ENCODE results near the gene LETMD1. TPM values are rescaled to one million over a fixed set of nuclear protein-coding genes. Genes with fewer than 3 reads are reported as not detected.
A peak's percentile ranks its signal among the peaks of the same experiment; 100 is the strongest.
"Not testable (repeated sequence)": the region's sequence is repeated elsewhere in the genome, so short reads cannot be mapped to it uniquely, and the experiment has no call there.

The LETMD1 gene
- total RNA-seq, 1 experiment from 2014 or later = 36.8 TPM

- no peak for DNase-seq (ENCODE audit: low spot score)
Measured at GRCh38 chr12:51077930-51078329, 29.8 kb downstream of the LETMD1 start.

GRCh38 chr12:51078346-51078745, 30.2 kb downstream of the LETMD1 start:
- DNase-seq (ENCODE audit: low spot score) = not testable (repeated sequence)

GRCh38 chr12:51078866-51079265, 30.7 kb downstream of the LETMD1 start:
- DNase-seq (ENCODE audit: low spot score) = not testable (repeated sequence)

GRCh38 chr12:51080136-51080535, 32.0 kb downstream of the LETMD1 start:
- DNase-seq (ENCODE audit: low spot score) = no peak

- DNase-seq (ENCODE audit: low spot score) = no peak
Measured at GRCh38 chr12:51081421-51081820, 33.3 kb downstream of the LETMD1 start.

GRCh38 chr12:51082561-51083125, 34.5 kb downstream of the LETMD1 start:
- peak; percentile 38 for DNase-seq (ENCODE audit: low spot score)

- peak; percentile 92 for DNase-seq (ENCODE audit: low spot score)
Measured at GRCh38 chr12:51083126-51083833, 35.2 kb downstream of the LETMD1 start, which contains the start of gene CSRNP2. TSS of gene CSRNP2 (minus strand) at chr12:51083596. CDS start at chr12:51076561, 7,035 bp downstream.

- no peak for DNase-seq (ENCODE audit: low spot score)
Measured at GRCh38 chr12:51085757-51086156, 37.6 kb downstream of the LETMD1 start.

- no peak for DNase-seq (ENCODE audit: low spot score)
Measured at GRCh38 chr12:51086933-51087332, 38.8 kb downstream of the LETMD1 start.

- no peak for DNase-seq (ENCODE audit: low spot score)
Measured at GRCh38 chr12:51087818-51088217, 39.7 kb downstream of the LETMD1 start.

- no peak for DNase-seq (ENCODE audit: low spot score)
Measured at GRCh38 chr12:51090705-51091229, 42.6 kb downstream of the LETMD1 start.

GRCh38 chr12:51098611-51099010, 50.5 kb downstream of the LETMD1 start:
- no peak for DNase-seq (ENCODE audit: low spot score)

- DNase-seq (ENCODE audit: low spot score) = no peak
Measured at GRCh38 chr12:51103977-51104376, 55.9 kb downstream of the LETMD1 start.

- DNase-seq (ENCODE audit: low spot score) = no peak
Measured at GRCh38 chr12:51108136-51108535, 60.0 kb downstream of the LETMD1 start.

Small RNA genes within 50 kb of the gene (small RNA-seq; reads per million reads assigned to genes)
- gene RNU6-1273P = not detected
- gene RNU6-87P = not detected

Other genes starting within 250 kb of the LETMD1 start
- not detected in 2 replicates for gene TMPRSS12, start 205.4 kb upstream of the LETMD1 start, total RNA-seq (2014; rRNA removed; shearing (Covaris generic))
- not detected in 2 replicates for gene HIGD1C, start 95.8 kb upstream of the LETMD1 start, total RNA-seq (2014; rRNA removed; shearing (Covaris generic))
- gene SLC11A2, start 21.9 kb upstream of the LETMD1 start, total RNA-seq (2014; rRNA removed; shearing (Covaris generic)) = 20.1 and 42.9 TPM in 2 replicates
- 4.3 and 6.3 TPM in 2 replicates for gene CSRNP2, start 35.3 kb downstream of the LETMD1 start, total RNA-seq (2014; rRNA removed; shearing (Covaris generic))
- gene TFCP2, start 124.8 kb downstream of the LETMD1 start, total RNA-seq (2014; rRNA removed; shearing (Covaris generic)) = 8.4 and 8.7 TPM in 2 replicates
- gene POU6F1, start 169.7 kb downstream of the LETMD1 start, total RNA-seq (2014; rRNA removed; shearing (Covaris generic)) = 0.05 TPM in 1 of 2 replicates, not detected in the other
- 174 and 187 TPM in 2 replicates for gene DAZAP2, start 190.5 kb downstream of the LETMD1 start, total RNA-seq (2014; rRNA removed; shearing (Covaris generic))
- 93.2 and 125 TPM in 2 replicates for gene SMAGP, start 222.1 kb downstream of the LETMD1 start, total RNA-seq (2014; rRNA removed; shearing (Covaris generic))

Data from HT-29 (cell line).